IMR-90 (cell line): ENCODE measurements around the gene CLDN18. TPM values are rescaled to one million over a fixed set of nuclear protein-coding genes. Genes with fewer than 3 reads are reported as not detected.

Source experiments
- ATAC-seq: fragments of 200-7000 bp; cut with Tn5 transposase; 2 replicates; pipeline ENCODE4 v1.9.1; 2020; ENCODE audit warnings: low read depth, mild to moderate bottlenecking, moderate library complexity
- BruUV-seq: library from RNA; stranded (reverse); fragments of 400-500 nt; replicated peaks from 2 replicates; lab custom pipeline; 2021; lab: Mats Ljungman, UMichigan
- CTCF ChIA-PET: fragments of 300-600 bp; formaldehyde crosslinking; extraction: SDS; loops from one replicate; lab custom pipeline; 2021; ENCODE audit warnings: antibody characterized with exemption; lab: Yijun Ruan, JAX
- POLR2A ChIA-PET: fragments of 300-600 bp; sonication (Branson Sonifier 250); formaldehyde crosslinking; loops from one replicate; lab custom pipeline; 2022; ENCODE audit warnings: antibody characterized with exemption; ENCODE audit not compliant: unreplicated experiment; lab: Charles Lee
- DNase-seq: peaks from one replicate; pipeline ENCODE4 v3.0.0; 2013
- H2AFZ ChIP-seq: replicated peaks from 2 replicates; pipeline ENCODE3; 2013; ENCODE audit warnings: low read length, mild to moderate bottlenecking; ENCODE audit not compliant: poor library complexity
- H2AK5ac ChIP-seq: 2 replicates; pipeline ENCODE4 v1.6.1; 2013; ENCODE audit warnings: low read depth, low read length, inconsistent platforms
- H2AK9ac ChIP-seq: replicated peaks from 2 replicates; pipeline ENCODE3; 2013; ENCODE audit warnings: mild to moderate bottlenecking, low read depth, low read length, moderate library complexity; ENCODE audit not compliant: poor library complexity
- H2BK120ac ChIP-seq: 2 replicates; pipeline ENCODE4 v1.6.1; 2013; ENCODE audit warnings: low read depth, low read length, inconsistent platforms
- H2BK15ac ChIP-seq: 3 replicates; pipeline ENCODE4 v1.6.1; 2013; ENCODE audit warnings: low read depth, low read length, inconsistent platforms
- H2BK20ac ChIP-seq: 2 replicates; pipeline ENCODE4 v1.6.1; 2013; ENCODE audit warnings: low read depth, mild to moderate bottlenecking, inconsistent platforms, low read length, moderate library complexity
- H2BK5ac ChIP-seq: 2 replicates; pipeline ENCODE4 v1.6.1; 2013; ENCODE audit warnings: mild to moderate bottlenecking, low read depth, low read length, inconsistent platforms; ENCODE audit not compliant: poor library complexity, severe bottlenecking
- H3K14ac ChIP-seq: replicated peaks from 2 replicates; pipeline ENCODE4 v1.6.1; 2013; ENCODE audit warnings: low read depth, low read length, inconsistent platforms
- H3K18ac ChIP-seq: 2 replicates; pipeline ENCODE4 v1.6.1; 2013; ENCODE audit warnings: low read depth, low read length, control low read depth
- H3K23ac ChIP-seq: 2 replicates; pipeline ENCODE4 v1.6.1; 2013; ENCODE audit warnings: low read depth, low read length, inconsistent platforms
- H3K27ac ChIP-seq: 2 replicates; pipeline ENCODE4 v1.5.1; 2013; ENCODE audit warnings: mild to moderate bottlenecking, control low read depth, low read length; ENCODE audit not compliant: insufficient read depth
- H3K27me3 ChIP-seq: 2 replicates; pipeline ENCODE4 v1.6.1; 2013; ENCODE audit warnings: low read length; ENCODE audit not compliant: control insufficient read depth, insufficient read depth
- H3K36me3 ChIP-seq: 2 replicates; pipeline ENCODE4 v1.6.1; 2013; ENCODE audit warnings: low read length, mixed read lengths; ENCODE audit not compliant: control insufficient read depth, insufficient read depth
- H3K4ac ChIP-seq: 2 replicates; pipeline ENCODE4 v1.6.1; 2013; ENCODE audit warnings: low read depth, low read length, inconsistent platforms
- H3K4me1 ChIP-seq: 2 replicates; pipeline ENCODE4 v1.6.1; 2013; ENCODE audit warnings: low read length, mixed read lengths; ENCODE audit not compliant: control insufficient read depth, insufficient read depth
- H3K4me2 ChIP-seq: 2 replicates; pipeline ENCODE4 v1.6.1; 2013; ENCODE audit warnings: low read depth, mild to moderate bottlenecking, control low read depth, low read length, moderate library complexity
- H3K4me3 ChIP-seq: 2 replicates; pipeline ENCODE4 v1.5.1; 2013; ENCODE audit warnings: low read depth, mild to moderate bottlenecking, control low read depth, low read length, moderate library complexity; ENCODE audit not compliant: insufficient read depth
- H3K56ac ChIP-seq: 2 replicates; pipeline ENCODE4 v1.6.1; 2013; ENCODE audit warnings: low read length, inconsistent platforms; ENCODE audit not compliant: insufficient read depth; ENCODE audit errors: extremely low read depth
- H3K79me1 ChIP-seq, 2 experiments: 2 replicates each; pipeline ENCODE4 v1.6.1; 2013; ENCODE audit warnings: low read length in 2 of 2, inconsistent platforms in 1 of 2, low read depth in 1 of 2
- H3K9ac ChIP-seq: 2 replicates; pipeline ENCODE4 v1.6.1; 2013; ENCODE audit warnings: low read depth, low read length, control low read depth
- H3K9me1 ChIP-seq: 2 replicates; pipeline ENCODE4 v1.6.1; 2013; ENCODE audit warnings: low read length, inconsistent platforms; ENCODE audit not compliant: insufficient read depth
- H3K9me3 ChIP-seq: 2 replicates; pipeline ENCODE4 v1.6.1; 2013; ENCODE audit warnings: low read length; ENCODE audit not compliant: control insufficient read depth, insufficient read depth
- H4K20me1 ChIP-seq: 2 replicates; pipeline ENCODE4 v1.6.1; 2013; ENCODE audit warnings: low read length, inconsistent platforms; ENCODE audit not compliant: insufficient read depth
- H4K5ac ChIP-seq: 2 replicates; pipeline ENCODE4 v1.6.1; 2013; ENCODE audit warnings: mild to moderate bottlenecking, low read depth, low read length, control low read depth
- H4K8ac ChIP-seq, 2 experiments: 2 replicates each; pipeline ENCODE4 v1.6.1; 2013; ENCODE audit warnings: low read depth in 2 of 2, low read length in 2 of 2, control low read depth in 1 of 2, inconsistent platforms in 1 of 2
- H4K91ac ChIP-seq: 2 replicates; pipeline ENCODE4 v1.6.1; 2013; ENCODE audit warnings: low read depth, low read length, inconsistent platforms; ENCODE audit not compliant: insufficient read depth
- BHLHE40 ChIP-seq: fragments of 150-350 bp; IDR thresholded peaks from 2 replicates; pipeline ENCODE4 v1.6.1; 2016; ENCODE audit warnings: mild to moderate bottlenecking, low read depth, low read length
- CHD1 ChIP-seq: IDR thresholded peaks from 2 replicates; pipeline ENCODE4 v1.6.1; 2012; ENCODE audit warnings: low read depth, low read length, improper control_type of control experiment
- CTCF ChIP-seq: conservative IDR thresholded peaks from 2 replicates; pipeline ENCODE4 v1.5.1; 2012; ENCODE audit warnings: mild to moderate bottlenecking, low read depth, low read length, improper control_type of control experiment
- ELK1 ChIP-seq: fragments of 150-350 bp; IDR thresholded peaks from 2 replicates; pipeline ENCODE4 v1.6.1; 2016; ENCODE audit warnings: low read depth, mild to moderate bottlenecking, low read length, moderate library complexity, borderline replicate concordance
- MAFK ChIP-seq: IDR thresholded peaks from 2 replicates; pipeline ENCODE4 v1.6.1; 2012; ENCODE audit warnings: low read depth, low read length, improper control_type of control experiment
- MAZ ChIP-seq: IDR thresholded peaks from 2 replicates; pipeline ENCODE4 v1.6.1; 2012; ENCODE audit warnings: low read depth, mild to moderate bottlenecking, low read length, improper control_type of control experiment, moderate library complexity, borderline replicate concordance
- MXI1 ChIP-seq: IDR thresholded peaks from 2 replicates; pipeline ENCODE4 v1.6.1; 2012; ENCODE audit warnings: low read depth, mild to moderate bottlenecking, low read length, moderate library complexity, borderline replicate concordance
- NFE2L2 ChIP-seq: fragments of 150-350 bp; IDR thresholded peaks from 2 replicates; pipeline ENCODE4 v1.6.1; 2016; ENCODE audit warnings: low read depth, mild to moderate bottlenecking, low read length
- POLR2A ChIP-seq: IDR thresholded peaks from 2 replicates; pipeline ENCODE4 v1.6.1; 2012; ENCODE audit warnings: mild to moderate bottlenecking, low read depth, low read length
- RFX5 ChIP-seq: IDR thresholded peaks from 2 replicates; pipeline ENCODE4 v1.8.0; 2012; ENCODE audit warnings: low read depth, mild to moderate bottlenecking, low read length, moderate library complexity
- SMC3 ChIP-seq: fragments of 150-350 bp; IDR thresholded peaks from 2 replicates; pipeline ENCODE4 v1.6.1; 2016; ENCODE audit warnings: low read depth, mild to moderate bottlenecking, antibody characterized with exemption, low read length, moderate library complexity
- WGBS, 2 experiments: methylation state at CpG; one replicate each; pipeline versions ENCODE4 v1.1.5 to v1.1.7; 2013; ENCODE audit warnings: missing lambda C conversion rate in 2 of 2; ENCODE audit not compliant: insufficient read length in 1 of 2; ENCODE audit errors: extremely low coverage in 2 of 2; 5-methylcytosine and 5-hydroxymethylcytosine counted together
- dilution Hi-C: fragments of 300-500 bp; cut with HindIII; formaldehyde crosslinking; loops from one replicate; pipeline ENCODE4 v1.14.3; 2018; ENCODE audit warnings: low sequenced_read_pairs; ENCODE audit not compliant: unreplicated experiment
- in situ Hi-C: fragments of 300-500 bp; cut with MboI; formaldehyde crosslinking; loops from 3 replicates; pipeline ENCODE4 v1.14.3; 2019; ENCODE audit warnings: low sequenced_read_pairs, inconsistent platforms, mixed read lengths
- intact Hi-C: fragments of 100-400 bp; cut with micrococcal nuclease; formaldehyde crosslinking; loops from 2 replicates; pipeline ENCODE4 v1.10.0; 2022
- polyA plus RNA-seq, 3 experiments: library from polyadenylated mRNA; depleted of rRNA; stranded (reverse); fragments of >200 nt; gene quantifications; 2 replicates each; pipeline ENCODE4 v1.2.3, GENCODE V29; 2012; ENCODE audit warnings: low replicate concordance in 1 of 3
- total RNA-seq: library from RNA; depleted of rRNA; stranded (reverse); fragments of >200 nt; gene quantifications from 2 replicates; pipeline ENCODE4 v1.2.3, GENCODE V29; 2012

The CLDN18 gene
- total and polyA plus RNA-seq, 2 of the 4 experiments (the other 2 are of a cell fraction): not detected

GRCh38 chr3:138030734-138031280, 20.8 kb downstream of the CLDN18 start:
- Histone ChIP-seq H3K9me3 (no peaks in the 10 kb centered on the region), H4K20me1 (no peaks in the 10 kb centered on the region), H3K79me1 (no peaks in the 10 kb centered on the region), H3K4me2 (no peak overlapping the region), H3K9me1 (no peaks in the 10 kb centered on the region), H3K4me3 (no peak overlapping the region), H2AK9ac (no peak overlapping the region), H3K4ac (no peak overlapping the region), H3K36me3 (peaks cover 9% of the 10 kb centered on the region), H2BK5ac (no peak overlapping the region), H3K56ac (no peak overlapping the region), H2BK120ac (no peak overlapping the region), H4K91ac (no peak overlapping the region), H2BK20ac (no peak overlapping the region), H2AFZ (no peak overlapping the region), H3K23ac (no peak overlapping the region), H3K18ac (no peak overlapping the region), H2AK5ac (no peak overlapping the region), H3K4me1 (no peaks in the 10 kb centered on the region), H3K9ac (no peak overlapping the region), H2BK15ac (no peak overlapping the region), H4K8ac (no peak overlapping the region), H3K14ac (no peak overlapping the region), H3K27me3 (no peaks in the 10 kb centered on the region), H4K5ac (no peak overlapping the region), H3K27ac (no peak overlapping the region)
- WGBS, 2 experiments: 80% methylated on average over 2 of the region's 11 CpGs; no CpG with 5 or more reads in 1 of the 2 experiments
- DNase-seq (no peak), ATAC-seq (no peak)
- TF ChIP-seq CHD1 (no peak), NFE2L2 (no peak), MXI1 (no peak), MAZ (no peak), SMC3 (no peak), CTCF (no peak), MAFK (no peak), ELK1 (no peak), BHLHE40 (no peak), RFX5 (no peak), POLR2A (no peak)
- intact Hi-C loops: no loop called here
- BruUV-seq: no TSS peak
- dilution Hi-C loops: no loop called here
- CTCF ChIA-PET: interaction anchor here (0.7 kb wide), 1 partner anchor 8 kb away, joined by 3 read pairs; no protein-coding TSS in a partner anchor
- in situ Hi-C loops: no loop called here
- POLR2A ChIA-PET: no interaction called here
